ENCODE data around the gene GTPBP8. TPM values are rescaled to one million over a fixed set of nuclear protein-coding genes. Genes with fewer than 3 reads are reported as not detected.

The GTPBP8 gene
- total and polyA plus RNA-seq, 2 of the 13 experiments (the other 11 are each of a cell fraction or from before 2014, with no cell fraction given), result 12.5 to 16.7 TPM

GRCh38 chr3:112990672-112991602, at the start of gene GTPBP8 (continued):
- TF ChIP-seq ZNF20 (CRISPR knock-in tag; IDR thresholded peaks at IDR 0.05), result no peak
- TF ChIP-seq, protein P1, sequence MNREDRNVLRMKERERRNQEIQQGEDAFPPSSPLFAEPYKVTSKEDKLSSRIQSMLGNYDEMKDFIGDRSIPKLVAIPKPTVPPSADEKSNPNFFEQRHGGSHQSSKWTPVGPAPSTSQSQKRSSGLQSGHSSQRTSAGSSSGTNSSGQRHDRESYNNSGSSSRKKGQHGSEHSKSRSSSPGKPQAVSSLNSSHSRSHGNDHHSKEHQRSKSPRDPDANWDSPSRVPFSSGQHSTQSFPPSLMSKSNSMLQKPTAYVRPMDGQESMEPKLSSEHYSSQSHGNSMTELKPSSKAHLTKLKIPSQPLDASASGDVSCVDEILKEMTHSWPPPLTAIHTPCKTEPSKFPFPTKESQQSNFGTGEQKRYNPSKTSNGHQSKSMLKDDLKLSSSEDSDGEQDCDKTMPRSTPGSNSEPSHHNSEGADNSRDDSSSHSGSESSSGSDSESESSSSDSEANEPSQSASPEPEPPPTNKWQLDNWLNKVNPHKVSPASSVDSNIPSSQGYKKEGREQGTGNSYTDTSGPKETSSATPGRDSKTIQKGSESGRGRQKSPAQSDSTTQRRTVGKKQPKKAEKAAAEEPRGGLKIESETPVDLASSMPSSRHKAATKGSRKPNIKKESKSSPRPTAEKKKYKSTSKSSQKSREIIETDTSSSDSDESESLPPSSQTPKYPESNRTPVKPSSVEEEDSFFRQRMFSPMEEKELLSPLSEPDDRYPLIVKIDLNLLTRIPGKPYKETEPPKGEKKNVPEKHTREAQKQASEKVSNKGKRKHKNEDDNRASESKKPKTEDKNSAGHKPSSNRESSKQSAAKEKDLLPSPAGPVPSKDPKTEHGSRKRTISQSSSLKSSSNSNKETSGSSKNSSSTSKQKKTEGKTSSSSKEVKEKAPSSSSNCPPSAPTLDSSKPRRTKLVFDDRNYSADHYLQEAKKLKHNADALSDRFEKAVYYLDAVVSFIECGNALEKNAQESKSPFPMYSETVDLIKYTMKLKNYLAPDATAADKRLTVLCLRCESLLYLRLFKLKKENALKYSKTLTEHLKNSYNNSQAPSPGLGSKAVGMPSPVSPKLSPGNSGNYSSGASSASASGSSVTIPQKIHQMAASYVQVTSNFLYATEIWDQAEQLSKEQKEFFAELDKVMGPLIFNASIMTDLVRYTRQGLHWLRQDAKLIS (CRISPR knock-in tag; IDR thresholded peaks at IDR 0.05), result no peak
- TF ChIP-seq NCOA2 (CRISPR knock-in tag; IDR thresholded peaks at IDR 0.05), result peak; percentile 10; the same call in 1 of the 2 replicates
- no peak for TF ChIP-seq FOXK2 (IDR thresholded peaks at IDR 0.05)
- TF ChIP-seq ZNF543 (CRISPR knock-in tag; IDR thresholded peaks at IDR 0.05), result peak; percentile 92
- TF ChIP-seq CAMTA2 (CRISPR knock-in tag; IDR thresholded peaks at IDR 0.05; ENCODE audit: borderline replicate concordance), result no peak
- 0 out of 2 replicates have a peak, but pooled peaks have one; percentile 21 for TF ChIP-seq ZNF569 (CRISPR knock-in tag; IDR thresholded peaks at IDR 0.05; ENCODE audit: borderline replicate concordance)
- TF ChIP-seq THAP11 (CRISPR knock-in tag; IDR thresholded peaks at IDR 0.05), result peak; percentile 95
- TF ChIP-seq ZNF678 (CRISPR knock-in tag; IDR thresholded peaks at IDR 0.05), result no peak
- TF ChIP-seq ZNF383 (CRISPR knock-in tag; IDR thresholded peaks at IDR 0.05; ENCODE audit: borderline replicate concordance), result peak; percentile 54; the same call in 1 of the 2 replicates
- TF ChIP-seq, protein P2, sequence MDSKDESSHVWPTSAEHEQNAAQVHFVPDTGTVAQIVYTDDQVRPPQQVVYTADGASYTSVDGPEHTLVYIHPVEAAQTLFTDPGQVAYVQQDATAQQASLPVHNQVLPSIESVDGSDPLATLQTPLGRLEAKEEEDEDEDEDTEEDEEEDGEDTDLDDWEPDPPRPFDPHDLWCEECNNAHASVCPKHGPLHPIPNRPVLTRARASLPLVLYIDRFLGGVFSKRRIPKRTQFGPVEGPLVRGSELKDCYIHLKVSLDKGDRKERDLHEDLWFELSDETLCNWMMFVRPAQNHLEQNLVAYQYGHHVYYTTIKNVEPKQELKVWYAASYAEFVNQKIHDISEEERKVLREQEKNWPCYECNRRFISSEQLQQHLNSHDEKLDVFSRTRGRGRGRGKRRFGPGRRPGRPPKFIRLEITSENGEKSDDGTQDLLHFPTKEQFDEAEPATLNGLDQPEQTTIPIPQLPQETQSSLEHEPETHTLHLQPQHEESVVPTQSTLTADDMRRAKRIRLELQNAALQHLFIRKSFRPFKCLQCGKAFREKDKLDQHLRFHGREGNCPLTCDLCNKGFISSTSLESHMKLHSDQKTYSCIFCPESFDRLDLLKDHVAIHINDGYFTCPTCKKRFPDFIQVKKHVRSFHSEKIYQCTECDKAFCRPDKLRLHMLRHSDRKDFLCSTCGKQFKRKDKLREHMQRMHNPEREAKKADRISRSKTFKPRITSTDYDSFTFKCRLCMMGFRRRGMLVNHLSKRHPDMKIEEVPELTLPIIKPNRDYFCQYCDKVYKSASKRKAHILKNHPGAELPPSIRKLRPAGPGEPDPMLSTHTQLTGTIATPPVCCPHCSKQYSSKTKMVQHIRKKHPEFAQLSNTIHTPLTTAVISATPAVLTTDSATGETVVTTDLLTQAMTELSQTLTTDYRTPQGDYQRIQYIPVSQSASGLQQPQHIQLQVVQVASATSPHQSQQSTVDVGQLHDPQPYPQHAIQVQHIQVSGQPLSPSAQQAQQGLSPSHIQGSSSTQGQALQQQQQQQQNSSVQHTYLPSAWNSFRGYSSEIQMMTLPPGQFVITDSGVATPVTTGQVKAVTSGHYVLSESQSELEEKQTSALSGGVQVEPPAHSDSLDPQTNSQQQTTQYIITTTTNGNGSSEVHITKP (CRISPR knock-in tag; IDR thresholded peaks at IDR 0.05; ENCODE audit: low read depth), result peak; percentile 25; the same call in 1 of the 2 replicates
- TF ChIP-seq HMG20B (CRISPR knock-in tag; conservative IDR thresholded peaks at IDR 0.05), result 0 out of 2 replicates have a peak, but pooled peaks have one; percentile 28
- 0 out of 2 replicates have a peak, but pooled peaks have one; percentile 32 for TF ChIP-seq SUZ12 (IDR thresholded peaks at IDR 0.05; ENCODE audit: low read depth, low read length)
- TF ChIP-seq HNRNPUL1 (IDR thresholded peaks at IDR 0.05; ENCODE audit: low read depth, low read length), result no peak
- TF ChIP-seq, protein P3, sequence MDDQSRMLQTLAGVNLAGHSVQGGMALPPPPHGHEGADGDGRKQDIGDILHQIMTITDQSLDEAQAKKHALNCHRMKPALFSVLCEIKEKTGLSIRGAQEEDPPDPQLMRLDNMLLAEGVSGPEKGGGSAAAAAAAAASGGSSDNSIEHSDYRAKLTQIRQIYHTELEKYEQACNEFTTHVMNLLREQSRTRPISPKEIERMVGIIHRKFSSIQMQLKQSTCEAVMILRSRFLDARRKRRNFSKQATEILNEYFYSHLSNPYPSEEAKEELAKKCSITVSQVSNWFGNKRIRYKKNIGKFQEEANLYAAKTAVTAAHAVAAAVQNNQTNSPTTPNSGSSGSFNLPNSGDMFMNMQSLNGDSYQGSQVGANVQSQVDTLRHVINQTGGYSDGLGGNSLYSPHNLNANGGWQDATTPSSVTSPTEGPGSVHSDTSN (CRISPR knock-in tag; IDR thresholded peaks at IDR 0.05; ENCODE audit: borderline replicate concordance), result no peak
- TF ChIP-seq ZNF232 (CRISPR knock-in tag; IDR thresholded peaks at IDR 0.05; ENCODE audit: borderline replicate concordance), result peak; percentile 87; the same call in 1 of the 2 replicates
- TF ChIP-seq ATF1 (CRISPR knock-in tag; IDR thresholded peaks at IDR 0.05), result peak; percentile 81
- no peak for TF ChIP-seq IRF1 (CRISPR knock-in tag; IDR thresholded peaks at IDR 0.05; ENCODE audit: low read depth)
